Testis (tissue), 2 donors: ENCODE data around the gene C2CD3.

Experiments
- POLR2A ChIP-seq: fragments of 450-650 bp; IDR thresholded peaks from one replicate; pipeline ENCODE4 v1.6.1; 2017; ENCODE audit warnings: antibody characterized with exemption, mild to moderate bottlenecking, moderate library complexity
- TF ChIP-seq, protein P1 (sequence below), 3 experiments: fragments of 450-650 bp in 2 of 3; fragments of 200-600 bp in 1 of 3; sonication (generic) in 1 of 3; IDR thresholded peaks; one replicate each; pipeline ENCODE4 v1.5.1; 2016 to 2019; ENCODE audit warnings: antibody characterized with exemption in 3 of 3, mild to moderate bottlenecking in 2 of 3, moderate library complexity in 1 of 3

DNA sequence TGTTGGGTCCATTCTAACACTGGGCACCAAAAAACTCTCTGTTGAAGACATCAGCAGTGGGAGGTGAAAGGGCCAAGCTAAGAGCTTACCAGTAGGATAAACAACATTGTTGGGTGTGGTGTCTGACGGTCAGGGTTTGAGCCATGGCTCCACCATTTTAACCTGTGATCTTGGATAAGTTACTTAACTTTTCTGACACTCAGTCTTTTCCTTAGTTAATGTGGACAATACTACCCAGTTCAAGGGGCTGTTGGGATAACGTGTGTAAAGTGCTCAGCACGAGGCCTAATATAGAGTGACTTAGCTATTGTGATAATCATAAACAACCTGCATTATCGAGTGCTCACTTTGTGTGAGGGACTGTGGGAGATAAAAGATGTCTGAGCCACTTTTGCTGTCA lies 168.0 kb downstream of the C2CD3 start:
- TF ChIP-seq, protein P1, sequence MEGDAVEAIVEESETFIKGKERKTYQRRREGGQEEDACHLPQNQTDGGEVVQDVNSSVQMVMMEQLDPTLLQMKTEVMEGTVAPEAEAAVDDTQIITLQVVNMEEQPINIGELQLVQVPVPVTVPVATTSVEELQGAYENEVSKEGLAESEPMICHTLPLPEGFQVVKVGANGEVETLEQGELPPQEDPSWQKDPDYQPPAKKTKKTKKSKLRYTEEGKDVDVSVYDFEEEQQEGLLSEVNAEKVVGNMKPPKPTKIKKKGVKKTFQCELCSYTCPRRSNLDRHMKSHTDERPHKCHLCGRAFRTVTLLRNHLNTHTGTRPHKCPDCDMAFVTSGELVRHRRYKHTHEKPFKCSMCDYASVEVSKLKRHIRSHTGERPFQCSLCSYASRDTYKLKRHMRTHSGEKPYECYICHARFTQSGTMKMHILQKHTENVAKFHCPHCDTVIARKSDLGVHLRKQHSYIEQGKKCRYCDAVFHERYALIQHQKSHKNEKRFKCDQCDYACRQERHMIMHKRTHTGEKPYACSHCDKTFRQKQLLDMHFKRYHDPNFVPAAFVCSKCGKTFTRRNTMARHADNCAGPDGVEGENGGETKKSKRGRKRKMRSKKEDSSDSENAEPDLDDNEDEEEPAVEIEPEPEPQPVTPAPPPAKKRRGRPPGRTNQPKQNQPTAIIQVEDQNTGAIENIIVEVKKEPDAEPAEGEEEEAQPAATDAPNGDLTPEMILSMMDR (IDR thresholded peaks at IDR 0.05) = no peak
- TF ChIP-seq POLR2A = no peak
